Panc1 (cell line): ENCODE data around the gene ACTL7A. TPM values are rescaled to one million over a fixed set of nuclear protein-coding genes. Genes with fewer than 3 reads are reported as not detected.
"Not testable (repeated sequence)": the region's sequence is repeated elsewhere in the genome, so short reads cannot be mapped to it uniquely, and the experiment has no call there.

Experiments used
- ATAC-seq: fragments of 200-7000 bp; cut with Tn5 transposase; 2 replicates; pipeline ENCODE4 v1.9.1; 2020; ENCODE audit warnings: mild to moderate bottlenecking, moderate library complexity
- BruUV-seq: library from RNA; stranded (reverse); fragments of 400-500 nt; replicated peaks from 2 replicates; lab custom pipeline; 2021; lab: Mats Ljungman, UMichigan
- CTCF ChIA-PET: fragments of 300-600 bp; sonication (Branson Sonifier 250); formaldehyde crosslinking; loops from one replicate; lab custom pipeline; 2022; ENCODE audit warnings: antibody characterized with exemption; lab: Charles Lee
- POLR2A ChIA-PET: fragments of 300-600 bp; sonication (Branson Sonifier 250); formaldehyde crosslinking; loops from one replicate; lab custom pipeline; 2022; ENCODE audit warnings: antibody characterized with exemption; lab: Charles Lee
- DNase-seq: peaks from one replicate; pipeline ENCODE4 v3.0.0-alpha.2; 2010; ENCODE audit warnings: low read depth, low spot score
- H3K27ac ChIP-seq: 2 replicates; pipeline ENCODE4 v1.5.1; 2011; ENCODE audit warnings: mild to moderate bottlenecking, low read length, inconsistent platforms
- H3K27me3 ChIP-seq: fragments of 200-500 bp; sonication (Bioruptor generic); 2 replicates; pipeline ENCODE4 v1.6.0; 2014; ENCODE audit warnings: low read length, inconsistent platforms; ENCODE audit not compliant: control insufficient read depth, insufficient read depth
- H3K36me3 ChIP-seq: fragments of 200-500 bp; sonication (Bioruptor generic); 2 replicates; pipeline ENCODE4 v1.5.1; 2014; ENCODE audit warnings: inconsistent platforms, mild to moderate bottlenecking, low read length, moderate library complexity; ENCODE audit not compliant: control insufficient read depth, insufficient read depth
- H3K4me1 ChIP-seq: 2 replicates; pipeline ENCODE4 v1.5.1; 2011; ENCODE audit warnings: inconsistent platforms, mild to moderate bottlenecking, low read length, moderate library complexity; ENCODE audit not compliant: control insufficient read depth, insufficient read depth
- H3K4me3 ChIP-seq, 2 experiments: 2 replicates each; pipeline ENCODE4 v1.5.1; 2011 to 2012; ENCODE audit warnings: low read depth in 2 of 2, low read length in 2 of 2, mild to moderate bottlenecking in 2 of 2, inconsistent platforms in 1 of 2, moderate library complexity in 1 of 2
- H3K9me3 ChIP-seq: fragments of 200-500 bp; sonication (Bioruptor generic); 2 replicates; pipeline ENCODE4 v1.5.1; 2014; ENCODE audit warnings: low read depth, mild to moderate bottlenecking, inconsistent platforms, low read length, moderate library complexity; ENCODE audit not compliant: control insufficient read depth, insufficient read depth
- CTCF ChIP-seq: fragments of 450-650 bp; IDR thresholded peaks from 2 replicates; pipeline ENCODE4 v1.5.1; 2017; ENCODE audit warnings: mild to moderate bottlenecking
- POLR2AphosphoS5 ChIP-seq: IDR thresholded peaks from 2 replicates; pipeline ENCODE4 v1.6.1; 2012; ENCODE audit warnings: mild to moderate bottlenecking, low read depth, low read length, moderate library complexity
- REST ChIP-seq, 2 experiments: IDR thresholded peaks; 2 replicates each; pipeline ENCODE4 v1.6.1; 2011 to 2012; ENCODE audit warnings: low read depth in 2 of 2, control low read depth in 1 of 2, low read length in 1 of 2, mild to moderate bottlenecking in 1 of 2, moderate library complexity in 1 of 2; ENCODE audit not compliant: insufficient read depth in 1 of 2
- SIN3A ChIP-seq: IDR thresholded peaks from 2 replicates; pipeline ENCODE4 v1.6.1; 2012; ENCODE audit warnings: low read depth, mild to moderate bottlenecking, low read length, moderate library complexity, borderline replicate concordance; ENCODE audit not compliant: insufficient read depth
- TCF7L2 ChIP-seq: IDR thresholded peaks from 2 replicates; pipeline ENCODE4 v1.6.1; 2011; ENCODE audit warnings: mild to moderate bottlenecking, low read depth, low read length, inconsistent platforms
- in situ Hi-C: cut with HindIII; loops from 2 replicates; pipeline ENCODE4 v1.10.0; 2016; ENCODE audit warnings: low sequenced_read_pairs, low pct_unique_long_range_greater_than_20kb
- intact Hi-C: fragments of 100-400 bp; cut with micrococcal nuclease; formaldehyde crosslinking; loops from one replicate; pipeline ENCODE4 v1.10.0; 2022; ENCODE audit not compliant: unreplicated experiment
- total RNA-seq: library from RNA; stranded (reverse); gene quantifications from one replicate; pipeline ENCODE4 v1.2.1, GENCODE V29; 2021; ENCODE audit not compliant: unreplicated experiment

Gene ACTL7A
- total RNA-seq, 1 experiment from 2014 or later = not detected

GRCh38 chr9:108838017-108838416 lies 24.0 kb upstream of the ACTL7A start:
- CTCF ChIA-PET = no interaction called here
- TF ChIP-seq CTCF (no peak), REST (IDR thresholded peaks at IDR 0.05; ENCODE audit: insufficient read depth in 1 of 2, low read depth in 2 of 2, low read length in 1 of 2) (no peak), POLR2AphosphoS5 (no peak), TCF7L2 (no peak), SIN3A (no peak)
- Histone ChIP-seq H3K4me3 (no peak overlapping the region), H3K27ac (no peak overlapping the region), H3K9me3 (no peaks in the 10 kb centered on the region), H3K27me3 (no peaks in the 10 kb centered on the region), H3K4me1 (no peaks in the 10 kb centered on the region), H3K36me3 (no peaks in the 10 kb centered on the region)
- DNase-seq (no peak), ATAC-seq (no peak)
- intact Hi-C loops = no loop called here
- POLR2A ChIA-PET = no interaction called here
- no TSS peak for BruUV-seq
- in situ Hi-C loops = no loop called here

- in situ Hi-C loops, H3K9me3 ChIP-seq, POLR2A ChIA-PET, DNase-seq, H3K4me3 ChIP-seq, H3K4me1 ChIP-seq, ATAC-seq, CTCF ChIA-PET, H3K27ac ChIP-seq, intact Hi-C loops, H3K27me3 ChIP-seq, BruUV-seq, H3K36me3 ChIP-seq: not testable (repeated sequence)
Measured at GRCh38 chr9:108839561-108839960, 22.5 kb upstream of the ACTL7A start.

GRCh38 chr9:108842610-108843295 lies 19.3 kb upstream of the ACTL7A start:
- intact Hi-C loops (no loop called here), in situ Hi-C loops (no loop called here)
- ATAC-seq (no peak), DNase-seq (no peak)
- ChIA-PET CTCF (no interaction called here), POLR2A (no interaction called here)
- Histone ChIP-seq H3K9me3 (no peaks in the 10 kb centered on the region), H3K27ac (no peak overlapping the region), H3K4me3 (no peak overlapping the region), H3K4me1 (no peaks in the 10 kb centered on the region), H3K36me3 (no peaks in the 10 kb centered on the region), H3K27me3 (no peaks in the 10 kb centered on the region)
- BruUV-seq = no TSS peak
- no peak for TF ChIP-seq REST (IDR thresholded peaks at IDR 0.05; ENCODE audit: insufficient read depth in 1 of 2, low read depth in 2 of 2, low read length in 1 of 2)
- no peak for TF ChIP-seq CTCF
- no peak for TF ChIP-seq POLR2AphosphoS5
- TF ChIP-seq TCF7L2 = no peak
- no peak for TF ChIP-seq SIN3A
